K562 (cell line): Measurements from ENCODE around the gene NRG3. TPM values are rescaled to one million over a fixed set of nuclear protein-coding genes. Genes with fewer than 3 reads are reported as not detected.

Source experiments
- ATAC-seq: fragments of 200-7000 bp; cut with Tn5 transposase; 3 replicates; pipeline ENCODE4 v1.9.1; 2020; ENCODE audit warnings: moderate library complexity
- BruUV-seq: library from RNA; stranded (reverse); fragments of 400-500 nt; replicated peaks from 2 replicates; lab custom pipeline; 2021; lab: Mats Ljungman, UMichigan
- CTCF ChIA-PET: fragments of 300-600 bp; formaldehyde crosslinking; extraction: SDS; loops from one replicate; lab custom pipeline; 2021; ENCODE audit warnings: low intra/inter-chr PET ratio; lab: Yijun Ruan, JAX
- POLR2A ChIA-PET: fragments of 300-600, 350-650 bp; sonication (Branson Sonifier 250); formaldehyde crosslinking; extraction: SDS; loops from one replicate; lab custom pipeline; 2021; ENCODE audit warnings: antibody characterized with exemption, inconsistent platforms; lab: Yijun Ruan, JAX
- DNase-seq, 4 experiments: peaks; one replicate each; pipeline versions ENCODE4 v3.0.0 to v3.0.0-alpha.2; 2011 to 2018; ENCODE audit warnings: low spot score in 3 of 4, mixed read lengths in 3 of 4; ENCODE audit errors: extremely low read depth in 1 of 4
- FAIRE-seq: peaks from 2 replicates; lab custom pipeline; 2011; peaks lifted over from hg19 to GRCh38; lab: Jason Lieb, UNC
- H2AFZ ChIP-seq: 2 replicates; pipeline ENCODE4 v1.6.0; 2011; ENCODE audit warnings: low read depth, low read length, control low read depth, inconsistent platforms
- H3K27ac ChIP-seq: fragments of 200-600 bp; 3 replicates; pipeline ENCODE4 v1.8.0; 2011; ENCODE audit warnings: low read depth, mild to moderate bottlenecking, control low read depth, inconsistent platforms, low read length, moderate library complexity, mixed read lengths; ENCODE audit errors: extremely low read depth
- H3K27me3 ChIP-seq, 2 experiments: fragments of 300-600 bp in 1 of 2; 2 replicates in 1 of 2; 3 replicates in 1 of 2; pipeline versions ENCODE4 v1.6.0 to v1.8.0; 2011; ENCODE audit warnings: inconsistent platforms in 2 of 2, low read length in 2 of 2, mild to moderate bottlenecking in 1 of 2, mixed read lengths in 1 of 2, moderate library complexity in 1 of 2; ENCODE audit not compliant: control insufficient read depth in 2 of 2, insufficient read depth in 2 of 2
- H3K36me3 ChIP-seq: fragments of 300-600 bp; 3 replicates; pipeline ENCODE4 v1.8.0; 2011; ENCODE audit warnings: mild to moderate bottlenecking, low read length, inconsistent platforms; ENCODE audit not compliant: control insufficient read depth, insufficient read depth
- H3K4me1 ChIP-seq, 2 experiments: fragments of 200-600 bp in 1 of 2; replicated peaks in 1 of 2; 2 replicates in 1 of 2; 3 replicates in 1 of 2; pipeline versions ENCODE4 v1.5.1 to v1.8.0; 2011; ENCODE audit warnings: inconsistent platforms in 2 of 2, low read length in 2 of 2, mild to moderate bottlenecking in 1 of 2, mixed read lengths in 1 of 2, moderate library complexity in 1 of 2; ENCODE audit not compliant: control insufficient read depth in 2 of 2, insufficient read depth in 2 of 2
- H3K4me2 ChIP-seq: 2 replicates; pipeline ENCODE4 v1.6.1; 2011; ENCODE audit warnings: low read length, control low read depth, inconsistent platforms, mixed read lengths; ENCODE audit not compliant: insufficient read depth
- H3K4me3 ChIP-seq: fragments of 200-600 bp; sonication (generic), shearing (Covaris generic); 2 replicates; pipeline ENCODE4 v1.5.1; 2016; ENCODE audit warnings: control low read depth, inconsistent platforms
- H3K79me2 ChIP-seq: fragments of 200-600 bp; 3 replicates; pipeline ENCODE4 v1.8.0; 2011; ENCODE audit warnings: low read length, inconsistent platforms; ENCODE audit not compliant: control insufficient read depth, insufficient read depth
- H3K9ac ChIP-seq, 2 experiments: 2 replicates each; pipeline versions ENCODE4 v1.6.0 to v1.6.1; 2011; ENCODE audit warnings: low read depth in 2 of 2, low read length in 2 of 2, control low read depth in 1 of 2, inconsistent platforms in 1 of 2, mild to moderate bottlenecking in 1 of 2, mixed read lengths in 1 of 2; ENCODE audit not compliant: insufficient read depth in 1 of 2
- H3K9me1 ChIP-seq: one replicate; pipeline ENCODE4 v1.6.0; 2011; ENCODE audit warnings: inconsistent platforms, mild to moderate bottlenecking, low read length, moderate library complexity; ENCODE audit not compliant: control insufficient read depth, insufficient read depth
- H3K9me3 ChIP-seq: replicated peaks from 2 replicates; pipeline ENCODE4 v1.5.1; 2011; ENCODE audit warnings: low read depth, low read length, inconsistent platforms; ENCODE audit not compliant: control insufficient read depth, insufficient read depth
- H4K20me1 ChIP-seq: replicated peaks from 2 replicates; pipeline ENCODE4 v1.6.1; 2011; ENCODE audit warnings: low read length, inconsistent platforms, mixed read lengths; ENCODE audit not compliant: control insufficient read depth, insufficient read depth
- BRF2 ChIP-seq: IDR thresholded peaks from 3 replicates; pipeline ENCODE4 v1.6.1; 2011; ENCODE audit warnings: borderline replicate concordance, mild to moderate bottlenecking; ENCODE audit not compliant: insufficient read length, insufficient read depth
- MAFF ChIP-seq: IDR thresholded peaks from 2 replicates; pipeline ENCODE4 v1.6.1; 2012; ENCODE audit warnings: low read length, improper control_type of control experiment
- MAFG ChIP-seq: fragments of 450-650 bp; conservative IDR thresholded peaks from 2 replicates; pipeline ENCODE4 v1.6.1; 2016; ENCODE audit warnings: missing genetic modification characterization, missing compliant biosample characterization
- MAFK ChIP-seq: IDR thresholded peaks from 2 replicates; pipeline ENCODE4 v1.6.1; 2011; ENCODE audit warnings: low read length, improper control_type of control experiment
- MYC ChIP-seq, 2 experiments: fragments of 250-450 bp in 1 of 2; sonication (Bioruptor Pico) in 1 of 2; IDR thresholded peaks; 2 replicates each; pipeline versions ENCODE4 v1.5.1 to v1.6.1; 2012 to 2021; ENCODE audit warnings: low read depth in 2 of 2, borderline replicate concordance in 1 of 2, improper control_type of control experiment in 1 of 2, low read length in 1 of 2, mild to moderate bottlenecking in 1 of 2, moderate library complexity in 1 of 2
- SRSF1 ChIP-seq: fragments of 200-400 bp; formaldehyde crosslinking; IDR thresholded peaks from 2 replicates; pipeline ENCODE4 v1.6.1; 2017; ENCODE audit warnings: mild to moderate bottlenecking, low read depth, low read length, moderate library complexity
- STAT5B ChIP-seq: fragments of 250-450 bp; sonication (Bioruptor Pico); IDR thresholded peaks from 2 replicates; pipeline ENCODE4 v1.8.0; 2021; ENCODE audit warnings: mild to moderate bottlenecking, inconsistent platforms
- ZNF165 ChIP-seq: fragments of 250-450 bp; sonication (Bioruptor Pico); IDR thresholded peaks from 2 replicates; pipeline ENCODE4 v1.4.0; 2020; ENCODE audit warnings: borderline replicate concordance
- ZNF217 ChIP-seq: sonication (generic); formaldehyde crosslinking; IDR thresholded peaks from 2 replicates; pipeline ENCODE4 v1.8.0; 2022; ENCODE audit warnings: mild to moderate bottlenecking, missing genetic modification reagents
- ZNF316 ChIP-seq: fragments of 450-650 bp; IDR thresholded peaks from 2 replicates; pipeline ENCODE4 v1.6.1; 2016
- WGBS: fragments of 100-300 bp; shearing (Covaris generic); methylation state at CpG from one replicate; pipeline ENCODE4 v1.1.6; 2016; ENCODE audit warnings: low coverage, mixed read lengths; ENCODE audit not compliant: insufficient coverage; ENCODE audit errors: missing lambda C conversion rate; 5-methylcytosine and 5-hydroxymethylcytosine counted together
- in situ Hi-C: fragments of 300-500 bp; cut with MboI; formaldehyde crosslinking; loops from 4 replicates; pipeline ENCODE4 v1.15.0; 2018; ENCODE audit warnings: inconsistent platforms, mixed read lengths
- intact Hi-C: fragments of 100-400 bp; cut with micrococcal nuclease; formaldehyde crosslinking; loops from 2 replicates; pipeline ENCODE4 v1.14.2; 2022
- polyA plus RNA-seq, 8 experiments: library from polyadenylated mRNA; depleted of rRNA in 4 of 8; stranded (reverse) in 5 of 8; unstranded in 3 of 8; fragments of >200 nt; fragmentation: Nextera tagmentation in 2 of 8; fragmentation: Illumina TruSeq in 1 of 8; extraction: Ambion mirVana in 2 of 8; extraction: Trizol in 1 of 8; gene quantifications; 2 replicates each; pipeline versions ENCODE4 v1.2.1 to v1.2.3, GENCODE V29; 2011 to 2014; ENCODE audit warnings: inconsistent platforms in 1 of 8, missing spikeins in 1 of 8
- total RNA-seq, 7 experiments: library from RNA; depleted of rRNA in 6 of 7; stranded (reverse); fragments of >200 nt in 6 of 7; fragmentation: Illumina TruSeq in 2 of 7; extraction: Trizol in 2 of 7; gene quantifications; 2 replicates each; pipeline versions ENCODE4 v1.2.1 to v1.2.3, GENCODE V29; 2011 to 2021; ENCODE audit warnings: low replicate concordance in 1 of 7
- TF ChIP-seq, protein P1 (sequence below): sonication (generic); formaldehyde crosslinking; IDR thresholded peaks from 2 replicates; pipeline ENCODE4 v1.8.1; 2023; ENCODE audit warnings: mild to moderate bottlenecking, missing genetic modification reagents
- TF ChIP-seq, protein P2 (sequence below): sonication (generic); formaldehyde crosslinking; IDR thresholded peaks from 2 replicates; pipeline ENCODE4 v1.8.0; 2023; ENCODE audit warnings: mild to moderate bottlenecking, missing genetic modification reagents
- TF ChIP-seq, protein P3 (sequence below): fragments of 250-450 bp; sonication (Bioruptor Pico); IDR thresholded peaks from 2 replicates; pipeline ENCODE4 v1.8.0; 2022; ENCODE audit warnings: moderate library complexity, mild to moderate bottlenecking, inconsistent platforms
- TF ChIP-seq, protein P4 (sequence below): fragments of 250-450 bp; sonication (Bioruptor Pico); IDR thresholded peaks from 2 replicates; pipeline ENCODE4 v1.9.0; 2021; ENCODE audit warnings: mild to moderate bottlenecking

NRG3 gene
- total and polyA plus RNA-seq, 9 of the 15 experiments (the other 6 are each of a cell fraction or from before 2014, with no cell fraction given): not detected

DNA sequence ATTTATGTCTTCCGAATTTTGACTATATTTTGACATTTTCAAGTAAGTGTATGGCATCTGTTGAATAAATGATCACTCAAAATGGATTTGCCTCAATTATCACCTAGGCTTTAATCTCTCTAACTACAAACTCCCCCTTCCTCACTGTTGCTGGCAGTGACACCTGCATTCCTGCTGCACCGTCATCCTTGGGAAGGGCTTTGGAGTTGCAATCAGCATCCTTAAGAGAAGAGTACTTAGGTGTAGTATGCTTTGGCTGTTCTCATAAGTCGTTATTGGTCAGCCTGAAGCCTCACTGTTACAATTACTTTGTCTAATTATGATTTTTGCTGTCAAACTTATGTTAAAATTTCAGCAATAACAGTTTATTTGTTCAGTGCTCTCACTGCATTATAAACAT, 415.0 kb downstream of the NRG3 start (continued):
- TF ChIP-seq, protein P1, sequence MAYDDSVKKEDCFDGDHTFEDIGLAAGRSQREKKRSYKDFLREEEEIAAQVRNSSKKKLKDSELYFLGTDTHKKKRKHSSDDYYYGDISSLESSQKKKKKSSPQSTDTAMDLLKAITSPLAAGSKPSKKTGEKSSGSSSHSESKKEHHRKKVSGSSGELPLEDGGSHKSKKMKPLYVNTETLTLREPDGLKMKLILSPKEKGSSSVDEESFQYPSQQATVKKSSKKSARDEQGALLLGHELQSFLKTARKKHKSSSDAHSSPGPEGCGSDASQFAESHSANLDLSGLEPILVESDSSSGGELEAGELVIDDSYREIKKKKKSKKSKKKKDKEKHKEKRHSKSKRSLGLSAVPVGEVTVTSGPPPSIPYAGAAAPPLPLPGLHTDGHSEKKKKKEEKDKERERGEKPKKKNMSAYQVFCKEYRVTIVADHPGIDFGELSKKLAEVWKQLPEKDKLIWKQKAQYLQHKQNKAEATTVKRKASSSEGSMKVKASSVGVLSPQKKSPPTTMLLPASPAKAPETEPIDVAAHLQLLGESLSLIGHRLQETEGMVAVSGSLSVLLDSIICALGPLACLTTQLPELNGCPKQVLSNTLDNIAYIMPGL (CRISPR knock-in tag): no peak
- TF ChIP-seq SRSF1 (no peak), BRF2 (no peak), ZNF217 (CRISPR knock-in tag) (no peak)
- TF ChIP-seq, all 486 proteins: peak for 0

GRCh38 chr10:82294874-82295378, 419.9 kb downstream of the NRG3 start:
- Histone ChIP-seq H3K27me3 (no peaks in the 10 kb centered on the region), H4K20me1 (no peaks in the 10 kb centered on the region), H3K4me3 (no peak overlapping the region), H2AFZ (no peak overlapping the region), H3K9me3 (no peaks in the 10 kb centered on the region), H3K79me2 (no peaks in the 10 kb centered on the region), H3K9me1 (no peaks in the 10 kb centered on the region), H3K4me2 (no peak overlapping the region), H3K9ac (no peak overlapping the region), H3K4me1 (no peaks in the 10 kb centered on the region), H3K36me3 (no peaks in the 10 kb centered on the region), H3K27ac (no peak overlapping the region)
- DNase-seq: no peak
- no TSS peak for BruUV-seq
- CTCF ChIA-PET: no interaction called here
- in situ Hi-C loops (no loop called here), intact Hi-C loops (no loop called here)
- FAIRE-seq: no peak
- POLR2A ChIA-PET: no interaction called here
- no peak for ATAC-seq
- TF ChIP-seq, protein P2, sequence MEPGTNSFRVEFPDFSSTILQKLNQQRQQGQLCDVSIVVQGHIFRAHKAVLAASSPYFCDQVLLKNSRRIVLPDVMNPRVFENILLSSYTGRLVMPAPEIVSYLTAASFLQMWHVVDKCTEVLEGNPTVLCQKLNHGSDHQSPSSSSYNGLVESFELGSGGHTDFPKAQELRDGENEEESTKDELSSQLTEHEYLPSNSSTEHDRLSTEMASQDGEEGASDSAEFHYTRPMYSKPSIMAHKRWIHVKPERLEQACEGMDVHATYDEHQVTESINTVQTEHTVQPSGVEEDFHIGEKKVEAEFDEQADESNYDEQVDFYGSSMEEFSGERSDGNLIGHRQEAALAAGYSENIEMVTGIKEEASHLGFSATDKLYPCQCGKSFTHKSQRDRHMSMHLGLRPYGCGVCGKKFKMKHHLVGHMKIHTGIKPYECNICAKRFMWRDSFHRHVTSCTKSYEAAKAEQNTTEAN (CRISPR knock-in tag): no peak
- TF ChIP-seq ZNF165 (CRISPR knock-in tag): no peak
- TF ChIP-seq, protein P3, sequence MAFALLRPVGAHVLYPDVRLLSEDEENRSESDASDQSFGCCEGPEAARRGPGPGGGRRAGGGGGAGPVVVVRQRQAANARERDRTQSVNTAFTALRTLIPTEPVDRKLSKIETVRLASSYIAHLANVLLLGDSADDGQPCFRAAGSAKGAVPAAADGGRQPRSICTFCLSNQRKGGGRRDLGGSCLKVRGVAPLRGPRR: no peak
- TF ChIP-seq MAFK: peak; percentile 40; the same call in 1 of the 2 replicates
- peak; percentile 76 for TF ChIP-seq ZNF316
- peak; percentile 48 for TF ChIP-seq MAFG (tag)
- TF ChIP-seq, protein P4, sequence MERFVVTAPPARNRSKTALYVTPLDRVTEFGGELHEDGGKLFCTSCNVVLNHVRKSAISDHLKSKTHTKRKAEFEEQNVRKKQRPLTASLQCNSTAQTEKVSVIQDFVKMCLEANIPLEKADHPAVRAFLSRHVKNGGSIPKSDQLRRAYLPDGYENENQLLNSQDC (CRISPR knock-in tag): no peak
- no peak for TF ChIP-seq STAT5B (CRISPR knock-in tag)
- TF ChIP-seq MAFF: peak; percentile 46; the same call in 1 of the 2 replicates
- TF ChIP-seq MYC (IDR thresholded peaks at IDR 0.05; ENCODE audit: low read depth, low read length): no peak
- TF ChIP-seq MYC (CRISPR knock-in tag; IDR thresholded peaks at IDR 0.05; ENCODE audit: borderline replicate concordance, low read depth): no peak
- 2% methylated on average over 3 of the region's 3 CpGs for WGBS
